Type B pancreatic cell (in vitro differentiated cells): Measurements from ENCODE around the gene TTLL4. TPM values are rescaled to one million over a fixed set of nuclear protein-coding genes. Genes with fewer than 3 reads are reported as not detected.

Source experiments
- DNase-seq: peaks from one replicate; pipeline ENCODE4 v3.0.0; 2021; ENCODE audit warnings: mixed read lengths; ENCODE audit not compliant: unreplicated experiment; ENCODE audit errors: extremely low spot score
- H3K27ac Mint-ChIP-seq: 2 replicates; pipeline ENCODE4 v1.8.0; 2021; ENCODE audit warnings: mild to moderate bottlenecking, mixed read lengths
- H3K27me3 Mint-ChIP-seq: 2 replicates; pipeline ENCODE4 v1.8.0; 2021; ENCODE audit warnings: mixed read lengths
- H3K36me3 Mint-ChIP-seq: 2 replicates; pipeline ENCODE4 v1.8.0; 2021; ENCODE audit warnings: mixed read lengths
- H3K4me1 Mint-ChIP-seq: one replicate; pipeline ENCODE4 v1.8.0; 2021; ENCODE audit warnings: mixed read lengths; ENCODE audit not compliant: unreplicated experiment
- H3K4me3 Mint-ChIP-seq: 2 replicates; pipeline ENCODE4 v1.8.0; 2021; ENCODE audit warnings: mild to moderate bottlenecking, mixed read lengths
- H3K9me3 Mint-ChIP-seq: 2 replicates; pipeline ENCODE4 v1.8.0; 2021; ENCODE audit warnings: mixed read lengths
- total RNA-seq: library from RNA; stranded (reverse); gene quantifications from 2 replicates; pipeline ENCODE4 v1.2.1, GENCODE V29; 2021; ENCODE audit warnings: low replicate concordance
- TF ChIP-seq, protein P1 (sequence below): fragments of 200-600 bp; sonication (generic); conservative IDR thresholded peaks from 2 replicates; pipeline ENCODE4 v1.5.0; 2021; ENCODE audit warnings: antibody characterized with exemption, mild to moderate bottlenecking

The TTLL4 gene
- total RNA-seq, 1 donor from 2014 or later, result 79.8 TPM

GRCh38 chr2:218736531-218736930, 25.9 kb downstream of the TTLL4 start:
- Mint-ChIP-seq H3K27ac (no peak overlapping the region), H3K9me3 (no peaks in the 10 kb centered on the region), H3K27me3 (no peaks in the 10 kb centered on the region), H3K4me3 (no peak overlapping the region), H3K36me3 (peaks cover 28% of the 10 kb centered on the region), H3K4me1 (peaks cover 3% of the 10 kb centered on the region)
- TF ChIP-seq, protein P1, sequence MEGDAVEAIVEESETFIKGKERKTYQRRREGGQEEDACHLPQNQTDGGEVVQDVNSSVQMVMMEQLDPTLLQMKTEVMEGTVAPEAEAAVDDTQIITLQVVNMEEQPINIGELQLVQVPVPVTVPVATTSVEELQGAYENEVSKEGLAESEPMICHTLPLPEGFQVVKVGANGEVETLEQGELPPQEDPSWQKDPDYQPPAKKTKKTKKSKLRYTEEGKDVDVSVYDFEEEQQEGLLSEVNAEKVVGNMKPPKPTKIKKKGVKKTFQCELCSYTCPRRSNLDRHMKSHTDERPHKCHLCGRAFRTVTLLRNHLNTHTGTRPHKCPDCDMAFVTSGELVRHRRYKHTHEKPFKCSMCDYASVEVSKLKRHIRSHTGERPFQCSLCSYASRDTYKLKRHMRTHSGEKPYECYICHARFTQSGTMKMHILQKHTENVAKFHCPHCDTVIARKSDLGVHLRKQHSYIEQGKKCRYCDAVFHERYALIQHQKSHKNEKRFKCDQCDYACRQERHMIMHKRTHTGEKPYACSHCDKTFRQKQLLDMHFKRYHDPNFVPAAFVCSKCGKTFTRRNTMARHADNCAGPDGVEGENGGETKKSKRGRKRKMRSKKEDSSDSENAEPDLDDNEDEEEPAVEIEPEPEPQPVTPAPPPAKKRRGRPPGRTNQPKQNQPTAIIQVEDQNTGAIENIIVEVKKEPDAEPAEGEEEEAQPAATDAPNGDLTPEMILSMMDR, result no peak
- DNase-seq, result no peak

GRCh38 chr2:218743068-218743467, 32.4 kb downstream of the TTLL4 start:
- peaks cover 8% of the 10 kb centered on the region for H3K4me1 Mint-ChIP-seq
- peaks cover 49% of the 10 kb centered on the region for H3K36me3 Mint-ChIP-seq
- no peaks in the 10 kb centered on the region for H3K27me3 Mint-ChIP-seq
- TF ChIP-seq, protein P1, result no peak
- H3K27ac Mint-ChIP-seq, result no peak overlapping the region
- no peak for DNase-seq
- H3K4me3 Mint-ChIP-seq, result no peak overlapping the region
- no peaks in the 10 kb centered on the region for H3K9me3 Mint-ChIP-seq

DNA sequence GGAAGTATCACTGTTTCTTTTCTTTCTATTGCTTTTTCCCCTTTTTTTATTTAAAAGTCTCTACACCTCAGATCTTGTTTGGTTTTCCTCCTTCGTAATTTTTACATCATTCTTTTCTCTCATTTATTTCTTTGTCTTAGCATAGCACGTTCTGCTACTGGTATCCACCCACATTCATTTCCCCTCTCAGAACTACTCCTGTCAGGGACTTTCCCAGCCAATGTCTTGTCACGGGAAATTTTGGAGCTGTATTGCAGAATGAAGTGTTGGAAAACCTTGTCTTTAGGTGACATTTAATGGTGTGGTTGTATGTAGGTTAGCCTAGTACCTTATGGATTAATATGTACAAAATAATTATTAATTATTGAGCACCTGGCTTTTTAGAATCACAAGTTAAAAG, 34.0 kb downstream of the TTLL4 start:
- Mint-ChIP-seq H3K4me1 (peaks cover 8% of the 10 kb centered on the region), H3K27me3 (no peaks in the 10 kb centered on the region), H3K4me3 (no peak overlapping the region), H3K36me3 (peaks cover 50% of the 10 kb centered on the region), H3K27ac (no peak overlapping the region), H3K9me3 (no peaks in the 10 kb centered on the region)
- no peak for DNase-seq
- TF ChIP-seq, protein P1, result no peak

DNA sequence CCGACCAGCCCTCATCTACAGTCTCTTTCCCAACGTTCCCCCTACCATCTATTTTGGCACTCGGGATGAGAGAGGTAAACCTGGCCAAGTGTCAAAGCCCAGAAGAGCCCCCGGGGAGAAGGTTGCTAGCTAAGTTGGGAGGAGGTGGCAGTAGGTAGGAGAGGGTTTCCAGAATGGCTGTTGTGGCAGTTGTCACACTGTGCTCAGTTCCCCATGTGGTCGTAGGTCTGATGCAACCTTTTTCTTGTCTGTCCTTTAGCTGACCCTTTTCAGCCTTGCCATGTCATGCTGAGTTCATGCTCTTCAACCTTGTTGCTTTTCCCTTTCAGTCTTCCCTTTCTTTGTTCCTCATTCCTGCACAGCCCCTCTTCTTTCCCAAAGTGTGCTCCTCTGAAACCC, 34.5 kb downstream of the TTLL4 start:
- peaks cover 46% of the 10 kb centered on the region for H3K36me3 Mint-ChIP-seq
- no peaks in the 10 kb centered on the region for H3K27me3 Mint-ChIP-seq
- H3K27ac Mint-ChIP-seq, result no peak overlapping the region
- no peak overlapping the region for H3K4me3 Mint-ChIP-seq
- TF ChIP-seq, protein P1, result no peak
- H3K9me3 Mint-ChIP-seq, result no peaks in the 10 kb centered on the region
- DNase-seq, result no peak
- H3K4me1 Mint-ChIP-seq, result peaks cover 8% of the 10 kb centered on the region

DNA sequence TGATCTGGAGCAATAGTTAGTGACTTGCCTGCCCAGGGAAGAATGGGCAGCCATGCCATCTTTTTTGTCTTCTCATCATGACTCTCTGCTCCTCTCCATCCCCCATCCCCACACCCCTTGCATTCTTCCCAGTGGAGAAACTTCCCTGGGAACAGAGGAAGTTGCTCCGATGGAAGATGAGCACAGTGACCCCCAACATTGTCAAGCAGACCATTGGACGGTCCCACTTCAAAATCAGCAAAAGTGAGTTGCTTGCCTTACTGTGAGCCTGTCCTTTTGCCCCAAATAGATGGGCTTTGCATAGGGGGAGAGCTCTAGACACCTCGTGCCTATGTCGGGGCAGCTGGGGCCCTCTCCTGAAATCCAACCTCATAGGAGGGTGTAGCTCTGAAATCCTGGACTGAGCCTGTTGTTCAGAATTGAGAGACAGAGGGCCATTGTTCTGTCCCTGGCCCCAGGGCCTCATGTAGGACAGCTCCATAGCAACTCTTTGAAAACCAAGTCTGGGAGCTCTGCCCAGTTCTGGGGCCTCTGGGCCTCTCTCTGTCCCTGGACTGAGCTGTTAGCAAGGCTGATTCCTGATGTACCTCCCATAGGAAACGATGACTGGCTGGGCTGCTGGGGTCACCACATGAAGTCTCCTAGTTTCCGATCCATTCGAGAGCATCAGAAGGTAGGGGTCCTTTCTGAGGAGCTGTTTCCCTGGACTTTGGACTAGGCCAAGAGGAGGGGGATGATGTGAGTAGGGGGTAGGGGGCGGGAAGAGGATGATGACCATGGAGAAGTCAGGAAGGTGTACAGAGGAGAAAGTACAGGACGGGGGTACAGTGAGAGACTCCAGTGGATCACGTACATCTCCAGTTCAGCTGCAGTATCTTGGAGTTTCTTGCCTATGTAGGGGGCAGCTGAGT, 35.2 kb downstream of the TTLL4 start:
- Mint-ChIP-seq H3K4me3 (no peak overlapping the region), H3K27me3 (no peaks in the 10 kb centered on the region), H3K9me3 (no peaks in the 10 kb centered on the region), H3K27ac (no peak overlapping the region), H3K36me3 (peaks cover 48% of the 10 kb centered on the region), H3K4me1 (peaks cover 8% of the 10 kb centered on the region)
- TF ChIP-seq, protein P1, result no peak
- no peak for DNase-seq
